NCI-H2081 (cell line): ENCODE data around the gene ARID3A.
"Not testable (repeated sequence)": the region's sequence is repeated elsewhere in the genome, so short reads cannot be mapped to it uniquely, and the experiment has no call there.

Experiments
- DNase-seq, 2 experiments: peaks; one replicate each; lab custom pipeline; 2025; lab: John Stamatoyannopoulos, UW

The ARID3A gene

DNA sequence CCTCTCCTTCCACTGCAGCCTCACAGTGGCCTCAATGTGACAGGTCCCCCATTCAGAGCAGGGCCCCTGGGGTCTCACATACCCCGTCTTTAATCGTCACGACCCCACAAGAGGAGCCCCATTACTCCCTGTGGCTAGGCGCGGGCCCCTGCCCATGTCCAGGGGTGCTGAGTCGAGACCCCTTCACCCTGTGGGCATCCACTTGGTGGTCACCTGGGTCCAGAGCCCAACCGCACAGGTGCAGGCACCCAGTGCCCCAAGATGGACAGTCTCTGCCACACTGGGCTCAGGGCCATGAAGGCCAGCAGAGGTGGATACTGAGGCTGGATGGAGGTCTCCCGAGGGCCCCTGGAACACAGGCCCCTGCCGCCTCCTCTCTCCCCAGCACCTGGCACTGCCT lies 92.1 kb downstream of the ARID3A start:
- DNase-seq, result no peak

DNA sequence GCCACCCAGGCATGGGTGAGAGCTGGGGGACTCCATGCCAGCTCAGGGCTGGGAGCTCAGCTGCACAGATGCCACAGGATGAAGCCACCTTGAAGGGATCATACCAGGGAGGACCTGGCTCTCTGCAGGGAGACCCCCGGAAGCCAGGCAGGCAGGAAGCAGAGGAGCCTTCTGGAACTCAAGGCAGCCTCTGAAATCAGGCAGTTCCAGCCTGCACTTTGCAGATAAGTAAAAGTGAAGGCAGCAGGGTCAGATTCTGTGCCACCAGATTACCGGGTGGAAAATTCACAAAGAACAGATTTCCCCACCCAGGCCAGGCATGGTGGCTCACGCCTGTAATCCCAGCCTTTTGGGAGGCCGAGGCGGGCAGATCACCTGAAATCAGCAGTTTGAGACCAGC lies 92.6 kb downstream of the ARID3A start:
- DNase-seq, result no peak

DNA sequence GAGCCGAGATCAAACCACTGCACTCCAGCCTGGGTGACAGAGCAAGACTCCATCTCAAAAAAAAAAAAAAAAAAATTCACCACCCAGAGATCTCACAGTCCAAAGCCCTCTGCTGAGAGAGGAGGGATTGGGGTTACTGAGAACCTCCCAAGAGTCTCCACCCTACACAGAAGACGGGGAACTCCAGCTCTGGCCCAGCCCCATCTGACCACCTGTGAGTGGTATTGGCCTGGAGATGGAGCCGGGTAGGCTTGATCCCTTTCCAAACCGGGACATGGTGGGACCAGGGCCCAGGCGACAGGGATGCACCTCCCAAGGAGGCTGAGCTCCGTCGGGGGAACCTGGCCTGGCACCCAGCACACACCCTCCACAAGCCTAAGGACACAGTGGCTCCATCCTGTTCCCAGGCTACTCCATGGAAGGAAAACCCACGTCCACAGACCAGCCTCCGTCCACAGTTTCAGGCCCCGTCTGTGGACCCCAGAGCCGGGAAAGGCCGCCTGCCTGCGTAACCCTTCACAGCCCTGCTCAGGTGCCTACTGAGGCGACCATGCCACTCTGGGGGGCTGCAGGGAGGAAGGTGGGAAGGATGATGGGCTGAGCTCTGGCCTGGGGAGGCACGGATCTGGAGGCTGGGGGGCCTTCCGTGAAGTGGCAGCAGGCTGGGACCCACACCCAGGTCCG lies 93.2 kb downstream of the ARID3A start:
- DNase-seq, result no peak

DNA sequence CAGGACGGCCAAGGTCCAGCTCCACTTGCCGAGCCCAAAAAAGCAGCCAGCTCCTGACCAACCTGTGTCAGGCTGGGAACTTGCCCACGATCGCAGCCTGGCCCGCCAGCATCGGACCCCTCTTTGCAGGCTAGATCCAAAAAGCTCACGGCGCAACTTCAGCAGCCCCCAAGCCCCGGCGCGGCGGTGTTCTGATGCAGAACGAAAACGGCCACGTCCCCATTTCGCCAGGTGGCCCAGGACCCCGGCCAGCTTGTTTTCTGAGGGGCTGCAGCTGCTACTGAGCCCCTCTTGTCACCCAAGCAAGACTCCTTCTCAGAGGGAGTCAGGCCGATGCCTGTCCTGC lies 93.8 kb downstream of the ARID3A start:
- DNase-seq, result no peak

DNA sequence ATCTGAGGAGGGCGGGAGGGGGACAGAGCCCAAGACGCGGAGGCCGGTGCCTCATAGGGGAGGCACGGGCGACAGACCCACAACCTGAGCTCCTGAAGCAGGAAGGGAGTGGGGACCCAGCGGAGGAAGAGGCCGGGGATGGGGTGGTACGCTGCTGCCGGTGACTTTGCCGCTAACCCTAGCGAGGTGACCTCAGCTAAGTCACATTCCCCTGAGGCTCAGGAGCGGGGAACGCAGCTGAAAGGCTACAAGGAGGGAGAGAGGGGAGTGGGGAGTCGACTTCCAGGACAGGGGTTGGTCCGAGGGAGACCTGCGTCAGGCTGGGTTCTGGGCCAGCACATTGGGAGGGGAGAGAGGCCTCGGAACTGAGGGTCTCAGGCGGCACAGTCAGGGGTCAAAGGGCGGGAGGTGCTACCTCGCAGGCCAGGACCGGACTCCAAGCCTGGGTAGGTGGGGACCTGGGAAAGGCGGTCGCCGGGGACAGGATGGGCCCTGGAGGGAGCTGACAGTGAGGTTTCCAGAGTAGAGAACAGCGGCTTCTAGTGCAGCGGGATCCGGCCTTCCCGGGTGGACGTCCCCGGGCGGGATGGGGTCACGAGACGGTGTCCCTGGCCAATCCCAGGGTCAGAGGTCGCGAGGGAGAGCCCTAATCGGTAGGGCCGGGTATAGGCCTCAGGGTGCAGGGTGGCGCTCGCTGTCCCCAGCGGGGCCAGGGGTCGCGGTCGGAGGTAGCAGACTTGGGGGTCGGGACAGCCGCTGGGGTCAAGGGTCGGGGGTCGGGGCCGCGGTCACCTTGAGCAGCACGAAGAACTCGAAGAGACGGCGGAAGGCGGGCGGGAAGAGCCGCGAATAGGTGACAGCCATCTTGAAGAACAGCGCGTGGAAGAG lies 94.4 kb downstream of the ARID3A start:
- no peak for DNase-seq

DNA sequence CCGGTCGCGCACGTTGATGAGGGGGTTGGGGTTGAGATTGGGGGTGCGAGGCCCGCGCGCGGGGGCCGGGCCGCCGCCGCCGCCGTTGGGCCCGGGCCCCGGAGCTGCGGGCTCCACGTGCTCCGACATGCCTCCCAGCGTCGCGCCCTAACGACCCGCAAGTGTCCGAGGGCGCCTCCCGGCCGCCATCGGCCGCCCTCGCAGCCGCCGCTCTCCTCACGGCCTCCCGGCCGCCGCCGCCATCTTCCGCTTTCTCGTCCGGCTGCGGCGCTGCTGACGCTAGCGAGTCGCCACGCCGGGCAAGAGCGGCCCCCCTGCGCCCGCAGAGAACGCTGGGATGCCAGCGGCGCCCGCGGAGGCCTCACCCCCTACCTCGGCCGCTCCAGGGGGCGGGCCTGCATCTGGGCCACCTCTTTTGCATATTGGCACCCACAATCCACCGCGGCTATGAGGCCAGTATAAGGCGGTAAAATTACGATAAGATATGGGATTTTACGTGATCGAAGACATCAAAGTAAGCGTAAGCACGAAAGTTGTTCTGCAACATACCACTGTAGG lies 95.1 kb downstream of the ARID3A start, which contains the start of gene TMEM259:
TSS of gene TMEM259 (minus strand) at position 256 of the 558 bp plus-strand sequence. CDS start at position 129, 127 bp downstream.
- DNase-seq, result peak; percentile 96 to 98

DNA sequence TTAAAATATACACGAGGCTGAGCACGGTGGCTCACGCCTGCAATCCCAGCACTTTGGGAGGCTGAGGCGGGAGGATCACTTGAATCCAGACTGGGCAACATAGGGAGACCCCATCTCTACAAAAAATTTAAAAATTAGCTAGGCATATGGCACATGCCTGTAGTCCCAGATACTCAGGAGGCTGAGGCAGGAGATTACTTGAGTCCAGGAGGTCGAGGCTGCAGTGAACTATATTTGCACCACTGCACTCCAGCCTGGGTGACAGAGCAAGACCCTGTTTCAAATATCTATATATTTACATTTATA lies 98.0 kb downstream of the ARID3A start:
- not testable (repeated sequence) for DNase-seq

DNA sequence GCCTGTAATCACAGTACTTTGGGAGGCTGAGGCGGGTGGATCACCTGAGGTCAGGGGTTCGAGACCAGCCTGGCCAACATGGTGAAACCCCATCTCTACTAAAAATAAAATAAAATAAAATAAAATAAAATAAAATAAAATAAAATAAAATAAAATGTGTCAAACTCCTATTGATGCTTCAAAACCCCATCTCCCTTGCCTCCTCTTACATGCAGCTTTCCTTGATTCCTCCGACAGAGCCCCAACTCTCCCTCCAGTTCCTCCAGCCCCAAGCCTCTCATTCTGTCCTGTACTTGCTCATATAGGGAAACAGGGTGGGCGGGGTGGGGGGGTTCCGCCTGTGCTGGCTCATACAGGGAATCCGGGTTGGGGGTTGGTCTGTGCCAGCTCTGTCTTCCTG lies 99.2 kb downstream of the ARID3A start:
- not testable (repeated sequence) for DNase-seq
